Testis (tissue), 2 donors: ENCODE data around the gene EFCAB3.
"Not testable (repeated sequence)": the region's sequence is repeated elsewhere in the genome, so short reads cannot be mapped to it uniquely, and the experiment has no call there.

Experiments used
- CTCF ChIP-seq, 3 experiments: fragments of 450-650 bp in 2 of 3; fragments of 200-600 bp in 1 of 3; sonication (generic) in 1 of 3; IDR thresholded peaks; one replicate each; pipeline ENCODE4 v1.5.1; 2016 to 2019; ENCODE audit warnings: antibody characterized with exemption in 3 of 3, mild to moderate bottlenecking in 2 of 3, moderate library complexity in 1 of 3
- POLR2A ChIP-seq: fragments of 450-650 bp; IDR thresholded peaks from one replicate; pipeline ENCODE4 v1.6.1; 2017; ENCODE audit warnings: antibody characterized with exemption, mild to moderate bottlenecking, moderate library complexity

GRCh38 chr17:62413090-62413489 lies 32.7 kb downstream of the EFCAB3 start:
- TF ChIP-seq POLR2A; CTCF (IDR thresholded peaks at IDR 0.05): not testable (repeated sequence)
